GM21717 (cell line): ENCODE data around the gene HIPK2.
A peak's percentile ranks its signal among the peaks of the same experiment; 100 is the strongest.

ENCODE experiments used
- ATAC-seq: cut with Tn5 transposase; IDR thresholded peaks from one replicate; pipeline ENCODE4 v1.9.1; 2021; ENCODE audit warnings: mild to moderate bottlenecking, moderate library complexity; ENCODE audit not compliant: unreplicated experiment

The HIPK2 gene

DNA sequence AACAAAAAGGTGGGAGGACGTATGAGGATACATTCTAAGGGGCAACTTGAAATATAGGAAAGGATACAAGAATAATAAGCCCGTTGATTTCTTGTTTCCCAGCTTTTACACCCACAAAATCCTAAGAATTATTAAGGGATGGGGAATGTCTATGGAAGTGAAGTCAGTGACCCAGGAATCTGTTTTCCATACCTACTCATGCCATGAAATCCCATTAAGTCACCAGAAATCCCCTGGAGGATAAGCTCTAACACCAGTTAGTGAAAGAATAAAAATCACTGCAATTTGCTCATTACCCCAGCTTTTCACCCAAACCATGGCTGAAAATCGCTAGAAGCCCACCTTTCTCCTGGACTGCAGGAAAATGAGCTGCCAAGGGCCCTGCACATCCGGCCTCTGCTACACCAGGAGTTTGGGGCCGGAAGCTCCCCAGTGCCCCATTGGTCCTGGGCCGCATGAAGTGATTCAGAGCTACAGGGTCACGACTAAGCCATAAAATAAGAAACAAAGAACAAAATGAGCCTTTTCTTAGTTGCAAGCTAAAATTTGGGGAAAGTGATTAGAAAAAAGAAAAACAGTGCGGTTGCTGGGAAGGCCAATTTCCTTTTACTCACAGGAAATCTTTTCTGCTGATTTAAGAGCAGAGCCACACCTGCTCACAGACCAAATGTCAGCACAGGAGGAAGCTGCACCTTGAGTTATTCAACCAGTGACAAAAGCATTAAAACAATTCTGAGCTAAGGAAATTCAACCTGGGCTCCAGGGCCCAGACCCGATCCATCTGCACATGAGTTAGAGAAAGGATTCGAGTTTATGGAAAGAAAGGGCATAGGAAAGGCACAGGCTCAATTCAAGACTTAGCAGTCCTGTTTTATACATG lies 40.3 kb downstream of the HIPK2 start:
- ATAC-seq, result no peak

DNA sequence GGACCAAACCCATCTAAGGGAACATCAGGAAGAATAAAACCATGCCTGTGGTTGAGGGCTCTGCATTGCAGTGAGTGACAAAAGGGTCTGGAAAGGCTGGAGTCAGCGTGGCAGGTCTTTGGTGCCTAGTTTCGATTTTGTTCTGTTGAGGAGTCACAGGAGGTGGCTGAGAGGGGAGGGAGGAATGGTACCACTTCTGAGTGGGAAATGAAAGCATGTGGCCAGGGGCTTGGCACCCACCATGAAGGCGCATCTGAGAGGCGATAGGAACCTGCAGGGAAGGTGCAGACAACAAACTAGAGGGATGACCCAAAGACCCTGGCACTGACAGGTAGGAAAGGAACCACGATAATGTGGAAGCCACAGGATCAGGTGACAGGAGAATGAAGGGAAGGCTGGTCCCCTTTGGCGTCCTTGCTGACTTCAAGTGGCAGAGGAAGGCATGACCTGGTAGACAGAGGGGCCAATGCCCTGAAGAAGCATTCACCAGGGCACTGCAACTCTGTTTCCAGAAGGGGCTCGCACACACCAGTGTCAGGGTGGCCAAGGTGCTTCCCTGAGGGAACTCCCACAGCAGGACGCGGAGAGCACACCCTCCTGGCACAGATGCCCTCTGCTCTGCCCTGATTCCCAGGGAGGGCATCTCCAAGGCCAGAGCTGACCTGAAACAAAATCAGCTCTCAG lies 41.7 kb downstream of the HIPK2 start:
- ATAC-seq, result no peak

DNA sequence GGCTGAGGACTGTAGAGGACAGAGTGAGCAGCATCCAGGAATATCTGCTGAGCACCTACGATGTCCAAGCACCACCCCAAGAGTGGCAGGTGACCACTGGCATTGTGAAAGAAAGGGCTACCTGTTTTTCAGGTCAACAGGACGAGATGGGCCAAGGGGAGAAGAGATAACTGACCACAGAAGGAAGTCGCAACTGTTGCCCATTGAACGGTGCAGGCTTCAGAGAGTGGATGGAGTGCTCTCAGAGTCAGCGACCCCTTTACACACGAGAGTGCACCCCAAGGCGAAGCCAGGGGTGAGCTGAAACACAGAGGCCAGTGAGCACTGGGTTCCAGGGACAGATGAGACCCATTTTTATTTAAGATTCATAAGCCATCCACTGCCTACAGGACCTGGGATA lies 42.3 kb downstream of the HIPK2 start:
- no peak for ATAC-seq

DNA sequence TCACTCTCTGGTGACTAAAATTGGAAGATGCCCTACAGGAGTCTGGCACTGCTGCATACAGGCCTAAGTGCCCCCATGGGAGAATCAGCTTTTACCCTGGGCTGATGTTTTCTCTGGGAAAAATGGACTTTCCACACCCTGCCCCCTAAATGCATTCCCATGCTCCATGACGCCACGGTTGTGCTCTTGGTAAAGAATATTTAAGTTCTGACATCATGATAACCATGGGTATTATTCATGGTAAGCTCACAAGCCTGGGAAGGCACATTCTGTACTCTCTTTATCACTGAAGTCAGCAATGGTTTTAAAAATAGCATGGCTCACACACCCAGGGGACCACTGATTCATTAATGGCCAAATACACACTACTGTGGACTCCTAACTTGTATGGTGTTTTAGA lies 43.4 kb downstream of the HIPK2 start:
- ATAC-seq, result no peak

DNA sequence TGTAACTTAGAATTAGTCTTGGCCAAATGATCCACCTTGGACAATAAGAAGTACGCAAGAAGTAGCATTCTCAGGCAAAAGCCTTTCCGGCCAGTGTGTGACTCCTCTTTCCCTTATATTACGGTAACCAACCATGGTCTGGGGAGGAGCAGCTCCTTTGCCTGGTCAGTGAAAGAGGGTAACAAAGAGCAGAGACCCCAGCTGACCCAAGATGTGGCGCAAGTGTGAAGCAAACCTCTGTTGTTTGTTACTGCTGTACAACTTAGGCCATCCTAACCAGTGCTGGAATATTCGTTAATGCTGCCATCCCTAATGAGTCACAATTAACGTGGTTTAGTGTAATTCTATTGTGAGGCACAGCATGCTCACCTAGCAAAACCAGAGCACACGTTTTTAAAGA lies 44.0 kb downstream of the HIPK2 start:
- no peak for ATAC-seq

DNA sequence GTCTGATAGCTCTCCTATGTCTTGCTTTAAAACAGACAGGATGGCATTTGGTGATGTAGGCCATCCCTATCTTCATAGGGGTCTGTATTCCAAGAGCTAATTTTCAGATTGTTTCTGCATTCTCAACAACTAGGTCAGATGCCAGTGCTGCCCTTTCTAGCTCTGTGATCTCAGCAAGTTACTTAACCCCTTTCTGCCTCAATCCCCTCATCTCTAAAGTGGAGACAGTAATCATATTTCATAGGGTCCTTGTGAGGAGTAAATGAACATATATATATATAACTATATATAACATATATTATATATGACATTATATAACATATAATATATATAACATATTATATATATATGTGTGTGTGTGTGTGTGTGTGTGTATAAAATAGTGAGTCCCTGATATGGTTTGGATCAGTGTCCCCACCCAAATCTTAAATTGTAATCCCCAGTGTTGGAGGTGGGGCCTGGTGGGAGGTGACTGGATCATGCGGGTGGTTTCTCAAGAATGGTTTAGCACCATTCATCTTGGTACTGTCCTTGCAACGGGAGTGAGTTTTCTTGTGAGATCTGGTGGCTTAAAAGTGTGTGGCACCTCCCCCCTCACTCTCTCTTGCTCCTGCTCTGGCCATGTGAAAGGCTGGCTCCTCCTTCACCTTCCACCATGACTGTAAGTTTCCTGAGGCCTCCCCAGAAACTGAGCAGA lies 45.2 kb downstream of the HIPK2 start:
- no peak for ATAC-seq

DNA sequence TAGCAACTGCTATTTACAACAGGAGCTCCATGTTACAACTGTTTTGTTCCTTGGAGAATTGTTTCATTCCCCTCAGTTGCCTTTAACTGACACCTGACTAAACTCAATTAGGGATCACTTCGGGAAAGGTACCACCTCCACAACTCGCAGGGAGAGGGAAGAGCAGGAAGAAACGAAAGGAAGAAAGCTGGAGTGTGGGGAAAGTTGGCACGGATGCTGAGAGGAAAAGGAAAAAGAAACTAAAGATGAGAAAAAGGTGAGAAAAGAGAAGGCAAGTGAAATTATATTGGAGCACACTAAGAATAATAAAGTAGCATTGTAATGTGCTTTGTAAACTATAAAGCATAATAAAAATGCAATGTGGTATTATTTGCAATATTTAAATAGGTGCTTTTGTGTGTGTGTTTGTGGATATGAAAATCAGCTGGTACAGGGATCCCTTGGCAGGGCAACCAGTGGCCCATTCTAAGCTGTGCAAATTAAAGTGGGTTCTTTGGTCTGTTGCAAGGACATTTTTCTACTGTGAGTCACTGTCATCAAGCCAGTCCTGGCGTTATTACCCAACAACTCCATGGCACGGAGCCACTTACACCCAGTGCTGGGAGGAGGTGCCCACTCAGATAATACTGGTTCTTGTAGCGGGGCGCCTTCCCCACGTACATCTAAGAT lies 45.9 kb downstream of the HIPK2 start:
- ATAC-seq, result no peak

DNA sequence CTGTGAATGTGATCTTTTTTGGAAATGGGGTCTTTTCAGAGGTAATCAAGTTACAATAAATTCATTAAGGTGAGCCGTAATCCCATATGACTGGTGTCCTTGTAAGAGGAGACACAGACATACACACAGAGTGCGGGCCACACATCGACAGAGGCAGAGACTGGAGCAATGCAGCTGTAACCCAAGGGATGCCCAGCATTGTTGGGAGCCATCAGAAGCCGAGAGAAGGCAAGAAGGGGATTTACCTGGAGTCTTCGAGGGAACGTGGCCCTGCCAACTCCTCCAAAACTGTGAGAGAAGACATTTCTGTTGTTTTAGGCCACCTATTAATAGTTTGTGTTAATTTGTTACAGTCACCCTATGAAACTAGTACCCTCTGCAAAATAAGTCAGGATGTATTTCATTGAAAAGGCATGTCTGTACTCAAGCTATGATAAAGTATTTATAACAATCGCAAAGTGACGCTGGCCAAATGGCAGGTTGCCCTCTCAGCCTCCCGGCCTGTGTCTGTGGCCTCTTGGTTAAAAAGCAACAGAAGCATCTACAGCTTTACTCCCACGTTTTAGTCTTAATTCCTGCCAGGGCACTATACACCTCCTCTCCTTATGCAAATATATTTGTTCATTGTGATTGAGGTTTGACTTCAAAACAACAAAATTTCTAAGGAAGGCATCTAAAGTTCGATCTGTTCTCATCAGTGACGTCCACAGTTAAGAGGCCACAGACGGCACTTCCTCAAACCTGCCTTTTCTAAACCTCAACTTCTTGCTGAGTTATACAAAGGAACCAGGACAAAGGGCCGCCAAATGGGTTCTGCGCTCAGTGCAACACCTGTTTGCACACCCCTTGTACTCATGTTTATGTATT lies 46.8 kb downstream of the HIPK2 start:
- peak; percentile 87 for ATAC-seq

DNA sequence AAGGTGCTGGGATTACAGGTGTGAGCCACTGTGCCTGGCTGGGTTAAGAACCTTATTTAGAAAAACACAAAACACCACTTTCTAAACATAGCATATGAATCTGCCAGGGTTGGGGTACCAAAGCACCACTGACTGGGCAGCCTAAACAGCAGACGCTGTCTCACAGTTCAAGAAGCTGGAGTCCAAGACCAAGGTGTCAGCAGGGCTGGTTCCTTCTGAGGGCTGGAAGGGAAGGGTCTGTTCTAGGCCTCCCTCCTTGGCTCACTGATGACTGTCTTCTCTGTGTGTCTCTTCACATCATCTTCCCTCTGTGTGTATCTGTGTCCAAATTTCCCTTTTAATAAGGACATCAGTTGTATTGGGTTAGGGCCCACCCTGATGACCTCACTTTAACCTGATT lies 49.6 kb downstream of the HIPK2 start:
- no peak for ATAC-seq

DNA sequence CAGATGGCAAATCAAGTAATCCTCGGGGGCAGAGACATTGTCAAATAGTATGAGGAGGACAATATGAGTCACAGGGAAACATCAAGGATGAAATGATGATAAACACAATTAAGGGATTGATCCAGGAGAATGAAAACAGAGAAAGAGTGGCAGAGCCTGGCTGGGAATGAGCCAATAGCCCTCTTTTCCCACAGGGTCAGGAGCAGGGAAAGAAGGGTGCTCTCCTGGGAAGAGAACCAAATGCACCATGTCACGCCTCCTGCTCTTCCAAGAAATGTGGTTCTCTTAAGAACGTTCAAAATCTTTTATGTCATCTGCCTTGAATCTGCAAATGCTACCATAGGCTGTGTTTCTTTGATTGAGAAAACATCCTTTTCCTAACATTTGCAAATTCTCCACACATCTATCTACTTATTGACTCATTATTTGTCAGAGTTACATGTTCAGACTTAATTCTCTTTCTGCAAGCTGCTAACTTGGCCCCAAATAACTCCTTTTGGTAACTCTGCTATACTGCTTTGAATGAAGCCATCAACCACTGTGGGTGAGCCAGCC lies 50.6 kb downstream of the HIPK2 start:
- no peak for ATAC-seq

DNA sequence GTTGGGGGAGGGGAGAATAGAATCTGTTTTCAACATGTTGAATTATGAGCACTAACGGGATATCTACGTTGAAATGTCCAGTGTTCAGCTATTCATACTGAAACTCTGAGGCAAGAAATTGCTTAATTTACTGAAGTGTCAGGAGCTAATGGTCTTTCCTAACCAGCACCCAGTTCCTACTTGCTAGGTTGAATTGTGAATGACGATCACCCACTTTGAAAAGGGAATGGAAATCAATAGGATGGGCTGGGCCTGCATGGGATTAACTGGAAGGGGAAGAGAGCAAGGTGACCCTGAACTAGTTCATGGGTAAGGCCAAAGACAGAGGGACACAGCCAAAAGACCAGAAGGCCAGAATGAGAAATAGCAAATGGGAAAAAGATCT lies 51.3 kb downstream of the HIPK2 start:
- no peak for ATAC-seq

DNA sequence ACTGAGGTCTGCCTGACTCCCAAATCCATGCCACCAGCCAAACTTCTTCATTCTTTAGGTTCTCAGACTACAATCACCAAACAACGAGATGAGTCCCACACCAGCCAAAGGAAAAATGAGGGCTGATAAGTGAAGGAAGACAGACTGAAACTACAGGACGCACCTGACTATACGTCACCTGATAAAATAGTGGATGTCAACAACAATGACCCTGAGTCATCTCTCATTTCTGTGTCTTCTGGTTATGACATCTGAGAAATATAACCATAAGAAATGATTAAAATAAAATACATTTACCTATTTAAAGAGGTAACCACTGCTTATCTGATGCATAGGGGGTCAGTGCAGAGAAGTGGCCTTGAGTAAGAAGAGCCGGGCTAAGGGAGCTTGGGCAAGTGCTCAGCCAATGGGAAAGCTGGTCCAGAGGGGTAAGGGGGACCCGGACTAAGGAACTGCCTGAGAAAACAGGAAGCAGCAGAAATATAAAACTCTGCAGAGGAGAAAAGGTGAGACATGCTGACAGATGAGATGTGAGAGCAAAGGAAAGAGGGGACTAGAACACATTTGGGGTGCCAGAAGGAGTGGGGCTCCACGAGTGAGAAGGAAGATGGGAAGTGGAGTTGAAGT lies 51.8 kb downstream of the HIPK2 start:
- ATAC-seq, result no peak

DNA sequence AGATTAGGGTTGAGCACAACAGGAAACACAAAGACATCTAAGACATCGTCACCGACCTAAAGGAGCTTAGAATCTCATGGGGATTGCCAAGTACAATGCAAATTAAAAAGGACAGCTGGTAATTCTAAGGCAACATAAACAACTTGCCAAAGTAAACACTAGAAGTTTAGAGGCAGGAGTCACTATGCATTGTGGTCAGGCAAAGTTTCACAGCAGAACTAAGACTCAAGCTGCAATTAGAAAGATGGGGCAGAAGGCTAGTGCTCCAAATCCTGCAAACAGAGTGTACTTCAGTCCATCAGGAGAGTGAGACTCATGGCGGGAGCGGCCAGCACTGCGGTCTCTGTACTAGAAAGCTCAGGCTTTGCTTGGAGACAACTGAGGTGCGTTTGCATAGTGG lies 52.7 kb downstream of the HIPK2 start:
- peak; percentile 84 for ATAC-seq

DNA sequence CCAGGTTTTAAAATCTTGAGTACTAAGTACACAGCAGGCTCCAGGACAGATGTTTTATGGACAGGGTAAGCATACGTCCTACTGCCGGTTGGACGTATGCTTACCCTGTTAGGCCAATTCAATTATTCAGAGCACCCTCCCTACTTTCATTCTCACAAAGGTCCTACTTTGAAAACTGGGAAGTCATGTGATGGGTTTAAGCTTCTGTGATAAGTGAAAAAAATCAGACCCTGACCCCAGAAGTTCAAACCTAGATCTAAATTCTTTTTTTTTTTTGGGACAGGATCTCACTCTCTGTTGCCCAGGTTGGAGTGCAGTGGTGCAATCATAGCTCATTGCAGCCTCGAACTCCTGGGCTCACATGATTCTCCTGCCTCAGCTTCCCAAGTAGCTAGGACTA lies 55.2 kb downstream of the HIPK2 start:
- no peak for ATAC-seq

DNA sequence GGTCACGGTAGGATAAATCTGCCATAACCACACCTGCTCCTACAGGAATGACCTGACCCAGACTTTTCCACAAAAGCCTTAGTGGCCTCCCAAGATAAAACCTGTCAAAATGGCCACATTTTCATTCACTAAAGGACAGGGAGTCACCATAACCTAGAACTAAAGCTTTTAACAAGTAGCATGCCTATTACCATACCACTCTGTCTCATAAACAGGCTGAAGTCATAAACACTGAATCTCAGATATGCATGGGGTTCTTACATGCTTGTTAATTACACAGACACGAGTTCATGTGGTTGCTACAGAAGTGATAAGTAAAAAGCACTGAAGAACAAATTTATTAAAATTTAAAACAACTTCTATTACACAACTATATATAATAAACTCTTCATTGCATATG lies 56.0 kb downstream of the HIPK2 start:
- ATAC-seq, result no peak

DNA sequence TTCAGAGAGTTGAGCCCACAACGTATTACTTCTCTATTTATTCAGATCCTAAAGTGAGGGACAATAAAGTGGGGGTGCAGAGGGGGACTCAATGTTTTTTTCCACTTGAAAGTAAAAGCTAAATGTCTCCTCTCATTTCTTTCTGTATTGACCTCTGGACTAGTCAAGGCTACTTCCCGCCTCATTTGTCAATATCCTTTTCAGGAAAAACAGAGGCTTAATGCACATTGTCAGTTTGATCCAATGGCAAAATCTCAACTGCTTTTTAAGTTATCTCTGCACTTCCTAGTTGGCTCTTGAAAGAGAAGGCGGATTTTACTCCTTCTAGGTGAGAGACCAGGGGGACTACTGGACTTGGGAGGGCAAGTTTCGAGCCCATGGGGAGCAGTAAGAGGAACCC lies 56.4 kb downstream of the HIPK2 start:
- ATAC-seq, result no peak

DNA sequence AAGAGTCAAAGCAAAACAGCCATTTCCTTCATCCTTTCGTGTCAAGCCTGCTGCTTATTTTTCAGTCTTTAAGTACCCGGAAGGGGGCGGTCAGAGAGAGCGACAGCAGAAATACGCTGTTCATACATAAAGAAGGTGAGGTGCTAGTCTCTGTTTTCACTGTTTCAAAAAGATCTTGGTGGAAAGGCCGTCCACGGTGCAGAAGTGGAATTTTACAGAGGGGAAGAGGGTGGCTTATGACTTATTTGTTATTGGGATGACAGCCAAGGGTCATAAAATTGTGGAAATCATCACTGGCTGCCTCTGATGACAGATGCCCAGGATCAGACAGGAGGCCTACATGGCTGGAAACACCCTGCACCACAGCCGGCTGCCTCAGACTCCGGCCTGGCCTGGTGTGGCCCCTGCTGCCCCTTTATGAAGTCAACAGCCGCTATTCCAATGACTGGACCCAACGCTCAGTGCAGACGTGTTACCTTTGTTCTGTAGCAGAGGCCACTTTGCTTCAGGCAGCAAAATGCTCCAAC lies 57.0 kb downstream of the HIPK2 start:
- no peak for ATAC-seq

DNA sequence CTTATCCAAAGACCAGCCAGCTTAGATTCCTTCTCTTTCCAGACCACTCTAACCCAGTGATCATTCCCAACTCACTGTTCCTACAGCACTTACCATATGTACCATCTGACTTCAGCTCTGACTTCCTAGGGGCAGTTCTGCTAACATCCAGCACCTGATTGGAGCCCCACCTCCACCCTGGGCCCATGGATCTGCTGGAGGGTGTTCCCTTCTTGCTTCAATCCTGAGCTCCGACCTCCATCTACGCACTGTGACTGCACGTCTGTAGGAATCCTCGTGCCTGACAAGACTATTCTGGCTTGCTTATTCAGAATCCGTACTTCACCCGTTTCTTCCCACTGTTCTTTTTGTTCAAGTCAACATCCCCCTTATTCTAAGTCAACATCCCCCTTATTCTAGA lies 57.6 kb downstream of the HIPK2 start:
- ATAC-seq, result no peak

DNA sequence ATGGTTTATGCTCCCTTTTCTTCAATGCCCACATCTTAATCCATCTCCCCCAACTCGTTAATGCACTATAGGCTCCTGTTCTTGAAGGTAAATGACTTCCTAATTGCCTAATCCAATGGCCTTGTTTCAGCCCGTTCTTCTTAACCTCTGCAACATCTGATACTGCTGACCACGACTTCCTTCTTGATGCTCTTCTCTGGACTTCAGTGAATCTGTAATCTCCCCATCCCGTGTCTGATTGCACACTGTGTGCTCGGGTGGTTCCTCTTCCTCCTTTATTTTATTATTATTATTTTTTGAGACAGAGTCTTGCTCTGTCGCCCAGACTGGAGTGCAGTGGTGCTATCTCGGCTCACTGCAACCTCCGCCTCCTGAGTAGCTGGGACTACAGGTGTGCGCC lies 58.9 kb downstream of the HIPK2 start:
- ATAC-seq, result no peak
